Measurements from ENCODE around the gene LRRC23.
"Not testable (repeated sequence)": the region's sequence is repeated elsewhere in the genome, so short reads cannot be mapped to it uniquely, and the experiment has no call there.

Gene LRRC23

GRCh38 chr12:6902448-6902847, 2.2 kb upstream of the LRRC23 start:
- no peak for DNase-seq (ENCODE audit: low read depth, low spot score)

DNA sequence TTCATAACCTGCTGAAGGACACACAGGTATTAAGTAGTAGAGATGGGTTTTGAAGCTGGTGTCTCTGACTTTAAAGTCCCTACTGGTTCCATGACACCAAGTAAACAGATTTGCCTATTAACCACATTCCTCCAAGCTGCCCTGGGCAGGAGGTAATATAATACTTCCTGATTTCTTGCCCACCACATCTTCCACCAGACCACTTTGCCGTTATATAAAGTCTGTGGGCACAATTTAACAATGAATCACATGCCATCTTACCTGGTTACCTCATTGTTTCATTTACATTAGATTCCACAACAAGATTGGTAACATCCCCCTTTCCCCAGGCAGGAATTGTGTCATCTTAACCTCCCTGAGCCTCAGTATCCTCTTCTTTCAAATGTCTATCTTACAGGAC, 900 bp upstream of the LRRC23 start:
- no peak for DNase-seq (ENCODE audit: low read depth, low spot score)

DNA sequence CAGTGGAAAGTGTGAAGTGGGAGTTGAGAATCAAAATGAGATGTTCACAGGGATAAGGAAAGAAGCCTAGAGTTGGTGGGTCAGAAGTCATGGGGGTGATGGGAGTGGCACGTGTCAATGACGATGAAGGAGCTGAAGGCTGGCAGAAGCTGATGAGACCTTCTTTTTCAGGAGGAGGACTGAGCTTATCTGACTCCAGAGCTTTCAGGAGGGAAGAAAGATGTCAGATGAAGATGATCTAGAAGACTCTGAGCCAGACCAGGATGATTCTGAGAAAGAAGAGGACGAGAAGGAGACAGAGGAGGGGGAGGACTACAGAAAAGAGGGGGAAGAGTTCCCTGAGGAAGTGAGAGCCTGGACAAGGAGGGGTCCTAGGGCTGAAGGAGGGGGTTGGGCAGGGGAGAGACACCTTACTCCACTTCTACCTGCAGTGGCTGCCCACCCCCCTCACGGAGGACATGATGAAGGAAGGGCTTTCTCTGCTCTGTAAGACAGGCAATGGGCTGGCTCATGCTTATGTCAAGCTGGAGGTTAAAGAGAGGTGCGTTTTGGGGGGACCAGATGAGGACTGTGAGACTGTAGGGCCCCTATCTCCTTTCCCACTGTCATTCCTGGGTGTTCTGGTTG, 905 bp downstream of the LRRC23 start:
- DNase-seq (ENCODE audit: low read depth, low spot score): no peak

- DNase-seq (ENCODE audit: low read depth, low spot score): not testable (repeated sequence)
Observed at GRCh38 chr12:6908141-6908540, 3.5 kb downstream of the LRRC23 start.

GRCh38 chr12:6909421-6910145, 5.0 kb downstream of the LRRC23 start:
- no peak for DNase-seq (ENCODE audit: low read depth, low spot score)

GRCh38 chr12:6912164-6912935, 7.7 kb downstream of the LRRC23 start:
- DNase-seq (ENCODE audit: low read depth, low spot score): no peak

DNA sequence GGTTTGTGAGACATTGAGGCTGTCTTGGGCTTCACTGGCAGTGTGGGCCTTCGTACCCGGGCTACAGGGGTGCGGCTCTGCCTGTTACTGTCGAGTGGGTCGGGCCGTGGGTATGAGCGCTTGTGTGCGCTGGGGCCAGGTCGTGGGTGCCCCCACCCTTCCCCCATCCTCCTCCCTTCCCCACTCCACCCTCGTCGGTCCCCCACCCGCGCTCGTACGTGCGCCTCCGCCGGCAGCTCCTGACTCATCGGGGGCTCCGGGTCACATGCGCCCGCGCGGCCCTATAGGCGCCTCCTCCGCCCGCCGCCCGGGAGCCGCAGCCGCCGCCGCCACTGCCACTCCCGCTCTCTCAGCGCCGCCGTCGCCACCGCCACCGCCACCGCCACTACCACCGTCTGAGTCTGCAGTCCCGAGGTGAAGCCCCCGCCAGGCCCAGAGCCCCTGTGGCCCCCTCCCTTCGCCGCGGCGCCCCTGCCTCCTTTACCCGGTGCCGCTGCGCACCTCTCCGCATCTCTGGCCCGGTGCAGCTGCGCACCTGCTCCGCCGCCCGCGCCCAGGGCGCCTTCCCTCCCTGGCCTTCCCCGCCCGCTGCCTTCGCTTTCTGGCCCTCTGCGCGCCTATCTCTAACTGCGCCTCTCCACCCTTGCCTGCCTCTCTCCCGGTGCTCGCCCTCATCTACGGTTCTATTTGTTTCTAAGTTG, 9.8 kb downstream of the LRRC23 start, which contains the start of gene ENO2:
Gene ENO2 (plus strand): TSS at position 335 of the 701 bp plus-strand sequence. CDS start 1,253 bp downstream, outside the sequence.
- no peak for DNase-seq (ENCODE audit: low read depth, low spot score)

- no peak for DNase-seq (ENCODE audit: low read depth, low spot score)
Observed at GRCh38 chr12:6914947-6915788, 10.5 kb downstream of the LRRC23 start.

- no peak for DNase-seq (ENCODE audit: low read depth, low spot score)
Observed at GRCh38 chr12:6915789-6916285, 11.2 kb downstream of the LRRC23 start.

GRCh38 chr12:6916426-6917200, 12.0 kb downstream of the LRRC23 start:
- DNase-seq (ENCODE audit: low read depth, low spot score): no peak

DNA sequence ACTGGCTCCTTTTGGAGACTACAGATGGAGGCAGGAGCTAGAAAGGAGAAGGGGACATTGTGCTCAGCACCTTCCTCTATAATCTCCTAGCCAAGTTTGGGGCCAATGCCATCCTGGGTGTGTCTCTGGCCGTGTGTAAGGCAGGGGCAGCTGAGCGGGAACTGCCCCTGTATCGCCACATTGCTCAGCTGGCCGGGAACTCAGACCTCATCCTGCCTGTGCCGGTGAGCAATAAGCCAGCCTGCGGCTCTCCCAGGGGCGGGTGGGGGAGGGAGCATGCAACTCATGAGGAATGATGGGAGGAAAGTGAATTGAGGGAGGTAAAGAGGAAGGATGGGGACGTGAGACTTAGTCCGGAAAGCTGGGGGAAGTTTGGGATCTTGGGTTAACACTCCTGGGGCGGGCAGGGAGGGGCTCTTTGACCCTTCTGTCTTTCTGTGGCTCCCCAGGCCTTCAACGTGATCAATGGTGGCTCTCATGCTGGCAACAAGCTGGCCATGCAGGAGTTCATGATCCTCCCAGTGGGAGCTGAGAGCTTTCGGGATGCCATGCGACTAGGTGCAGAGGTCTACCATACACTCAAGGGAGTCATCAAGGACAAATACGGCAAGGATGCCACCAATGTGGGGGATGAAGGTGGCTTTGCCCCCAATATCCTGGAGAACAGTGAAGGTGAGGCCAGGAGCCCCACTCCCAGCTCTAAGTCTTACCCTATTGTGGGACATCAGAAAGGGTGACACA, 13.0 kb downstream of the LRRC23 start:
- no peak for DNase-seq (ENCODE audit: low read depth, low spot score)

- no peak for DNase-seq (ENCODE audit: low read depth, low spot score)
Observed at GRCh38 chr12:6919588-6919987, 15.0 kb downstream of the LRRC23 start.

- no peak for DNase-seq (ENCODE audit: low read depth, low spot score)
Observed at GRCh38 chr12:6921539-6921938, 16.9 kb downstream of the LRRC23 start.

- DNase-seq (ENCODE audit: low read depth, low spot score): no peak
Observed at GRCh38 chr12:6921996-6922946, 17.6 kb downstream of the LRRC23 start.

- no peak for DNase-seq (ENCODE audit: low read depth, low spot score)
Observed at GRCh38 chr12:6923003-6923732, 18.5 kb downstream of the LRRC23 start.

DNA sequence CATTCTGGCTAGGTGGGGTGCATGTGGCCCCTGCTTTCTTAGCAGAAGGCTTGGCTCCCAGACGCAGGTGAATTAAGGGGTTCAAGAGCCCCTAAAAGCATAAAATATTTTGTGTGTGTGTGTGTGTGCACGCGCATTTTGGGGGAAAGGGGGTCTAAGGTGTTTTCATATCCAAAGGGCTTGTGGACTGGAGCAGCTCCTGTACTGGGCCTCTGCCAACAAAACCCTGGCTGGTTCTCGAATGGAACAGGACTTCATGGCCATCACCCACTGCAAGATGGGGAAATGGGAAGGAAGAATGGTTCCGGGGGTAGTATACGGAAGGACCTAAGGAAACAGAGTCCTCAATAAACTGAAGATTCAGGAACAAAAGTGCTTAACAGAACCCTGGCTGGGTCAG, 19.2 kb downstream of the LRRC23 start:
- DNase-seq (ENCODE audit: low read depth, low spot score): no peak

DNA sequence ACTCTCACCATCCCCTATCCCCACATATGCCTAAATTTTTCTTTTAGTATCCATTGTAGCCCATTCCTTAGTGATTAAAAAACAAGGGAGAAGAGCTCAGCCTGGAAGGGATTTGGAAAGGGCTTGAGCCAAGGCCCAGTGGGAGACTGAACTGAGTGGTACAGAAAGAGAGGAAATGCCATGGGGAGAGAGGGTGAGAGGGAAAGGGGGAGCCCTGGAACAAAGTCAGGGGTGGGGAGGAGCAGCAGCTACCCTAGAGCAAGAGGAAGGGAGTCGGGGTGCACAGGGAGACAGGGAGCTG, 20.6 kb downstream of the LRRC23 start:
- DNase-seq (ENCODE audit: low read depth, low spot score): no peak

Data from iPS DF 19.7 (cell line).